Left ventricle myocardium inferior (tissue), 1 donor: ENCODE data around the gene UBE2D3. TPM values are rescaled to one million over a fixed set of nuclear protein-coding genes. Genes with fewer than 3 reads are reported as not detected.
A peak's percentile ranks its signal among the peaks of the same experiment; 100 is the strongest.

Experiments
- DNase-seq: peaks from one replicate; pipeline ENCODE4 v3.0.0-alpha.2; 2020
- H3K27ac ChIP-seq: fragments of 200-600 bp; replicated peaks from 2 replicates; pipeline ENCODE4 v1.8.0; 2021
- H3K27me3 ChIP-seq: fragments of 200-600 bp; 2 replicates; pipeline ENCODE4 v1.8.0; 2021; ENCODE audit warnings: low read depth
- H3K36me3 ChIP-seq: fragments of 200-600 bp; 2 replicates; pipeline ENCODE4 v1.8.0; 2021
- H3K4me1 ChIP-seq: fragments of 200-600 bp; 2 replicates; pipeline ENCODE4 v1.8.0; 2021
- H3K4me3 ChIP-seq: fragments of 200-600 bp; 2 replicates; pipeline ENCODE4 v1.8.0; 2021; ENCODE audit warnings: mild to moderate bottlenecking, moderate library complexity
- H3K9me3 ChIP-seq: fragments of 200-600 bp; replicated peaks from 2 replicates; pipeline ENCODE4 v1.8.0; 2021
- CTCF ChIP-seq: fragments of 200-600 bp; IDR thresholded peaks from 2 replicates; pipeline ENCODE4 v1.8.0; 2021; ENCODE audit warnings: antibody characterized with exemption, mild to moderate bottlenecking, borderline replicate concordance
- intact Hi-C: fragments of 100-400 bp; cut with micrococcal nuclease; formaldehyde crosslinking; loops from one replicate; pipeline ENCODE4 v1.11.0; 2022
- total RNA-seq: library from RNA; stranded (reverse); fragmentation: NEBNext Ultra II Directional; extraction: Animal tissue kit (Norgen Biotek cat#: 25700); gene quantifications from one replicate; pipeline ENCODE4 v1.2.1, GENCODE V29; 2021
- donor health status: DM: no; HTN: yes; CAD: no; lungs with severe emphysema.

Gene UBE2D3
- total RNA-seq, 1 donor from 2014 or later = 251 TPM

- H3K4me1 ChIP-seq = peaks cover 10% of the 10 kb centered on the region
Observed at GRCh38 chr4:102774254-102774653, 53.1 kb downstream of the UBE2D3 start.

GRCh38 chr4:102772738-102773340 lies 54.5 kb downstream of the UBE2D3 start:
- TF ChIP-seq CTCF = no peak
- no peaks in the 10 kb centered on the region for H3K9me3 ChIP-seq
- H3K36me3 ChIP-seq = no peaks in the 10 kb centered on the region
- no peaks in the 10 kb centered on the region for H3K27me3 ChIP-seq
- H3K27ac ChIP-seq = no peak overlapping the region
- no peak for DNase-seq
- H3K4me1 ChIP-seq = peaks cover 10% of the 10 kb centered on the region
- intact Hi-C loops = no loop called here
- H3K4me3 ChIP-seq = no peak overlapping the region

More at GRCh38 chr4:102774254-102774653, 53.1 kb downstream of the UBE2D3 start:
- Histone ChIP-seq H3K4me3 (no peak overlapping the region), H3K27ac (no peak overlapping the region), H3K27me3 (no peaks in the 10 kb centered on the region), H3K9me3 (no peaks in the 10 kb centered on the region), H3K36me3 (no peaks in the 10 kb centered on the region)
- no peak for DNase-seq
- TF ChIP-seq CTCF = no peak
- intact Hi-C loops = no loop called here

GRCh38 chr4:102764901-102765300 lies 62.5 kb downstream of the UBE2D3 start:
- Histone ChIP-seq H3K27me3 (no peaks in the 10 kb centered on the region), H3K36me3 (no peaks in the 10 kb centered on the region), H3K9me3 (no peaks in the 10 kb centered on the region), H3K27ac (no peak overlapping the region), H3K4me3 (no peak overlapping the region), H3K4me1 (peaks cover 21% of the 10 kb centered on the region)
- intact Hi-C loops = no loop called here
- TF ChIP-seq CTCF = no peak
- DNase-seq = no peak

- Histone ChIP-seq H3K27ac (no peak overlapping the region), H3K9me3 (no peaks in the 10 kb centered on the region), H3K27me3 (no peaks in the 10 kb centered on the region), H3K4me1 (peaks cover 42% of the 10 kb centered on the region), H3K36me3 (no peaks in the 10 kb centered on the region), H3K4me3 (peak overlapping the region; percentile 98)
- intact Hi-C loops = no loop called here
- TF ChIP-seq CTCF = no peak
- no peak for DNase-seq
Observed at GRCh38 chr4:102761906-102762305, 65.4 kb downstream of the UBE2D3 start.

GRCh38 chr4:102761296-102761701 lies 66.1 kb downstream of the UBE2D3 start:
- Histone ChIP-seq H3K9me3 (no peaks in the 10 kb centered on the region), H3K36me3 (no peaks in the 10 kb centered on the region), H3K4me3 (peak overlapping the region; percentile 98), H3K27me3 (no peaks in the 10 kb centered on the region), H3K27ac (peak overlapping the region; percentile 89), H3K4me1 (peaks cover 45% of the 10 kb centered on the region)
- no peak for TF ChIP-seq CTCF
- DNase-seq = no peak
- intact Hi-C loops = no loop called here
